GM23338 (cell line): ENCODE results near the gene TOPAZ1.

Experiments used
- EZH2 ChIP-seq: fragments of 200-600 bp; sonication (generic); IDR thresholded peaks from one replicate; pipeline ENCODE4 v1.8.0; 2017; ENCODE audit warnings: antibody characterized with exemption, mild to moderate bottlenecking, low read depth; ENCODE audit not compliant: unreplicated experiment
- EZH2phosphoT487 ChIP-seq: fragments of 200-600 bp; sonication (generic); IDR thresholded peaks from one replicate; pipeline ENCODE4 v1.8.1; 2018; ENCODE audit warnings: antibody characterized with exemption; ENCODE audit not compliant: unreplicated experiment
- POLR2AphosphoS5 ChIP-seq: IDR thresholded peaks from 2 replicates; pipeline ENCODE4 v1.6.1; 2016; ENCODE audit warnings: antibody characterized with exemption, low read depth
- STAT1 ChIP-seq: IDR thresholded peaks from one replicate; pipeline ENCODE4 v1.6.1; 2016; ENCODE audit warnings: antibody characterized with exemption; ENCODE audit not compliant: unreplicated experiment
- TF ChIP-seq, protein P1 (sequence below), 2 experiments: fragments of 200-600 bp in 1 of 2; sonication (generic) in 1 of 2; conservative IDR thresholded peaks; 2 replicates each; pipeline versions ENCODE4 v1.5.1 to v1.6.1; 2016 to 2017; ENCODE audit warnings: antibody characterized with exemption in 2 of 2, low read depth in 2 of 2, mild to moderate bottlenecking in 2 of 2, moderate library complexity in 1 of 2
- TF ChIP-seq, protein P2 (sequence below): IDR thresholded peaks from one replicate; pipeline ENCODE4 v1.6.1; 2018; ENCODE audit warnings: antibody characterized with exemption; ENCODE audit not compliant: unreplicated experiment

DNA sequence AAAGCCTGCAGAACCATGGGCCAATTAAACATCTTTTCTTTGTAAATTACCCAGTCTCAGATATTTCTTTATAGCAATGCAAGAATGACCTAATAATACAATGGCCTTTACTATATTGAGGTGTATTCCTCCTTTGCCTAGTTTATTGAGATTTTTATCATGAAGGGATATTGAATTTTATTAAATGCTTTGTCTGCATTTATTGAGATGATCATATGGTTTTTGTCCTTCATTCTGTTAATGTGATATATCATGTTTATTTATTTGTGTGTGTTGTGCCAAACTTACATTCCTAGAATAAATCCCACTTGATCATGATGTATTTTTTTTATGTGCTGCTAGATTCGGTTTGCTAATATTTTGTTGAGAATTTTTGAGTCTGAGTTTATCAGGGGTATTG is 36.2 kb downstream of the TOPAZ1 start:
- TF ChIP-seq, protein P1, sequence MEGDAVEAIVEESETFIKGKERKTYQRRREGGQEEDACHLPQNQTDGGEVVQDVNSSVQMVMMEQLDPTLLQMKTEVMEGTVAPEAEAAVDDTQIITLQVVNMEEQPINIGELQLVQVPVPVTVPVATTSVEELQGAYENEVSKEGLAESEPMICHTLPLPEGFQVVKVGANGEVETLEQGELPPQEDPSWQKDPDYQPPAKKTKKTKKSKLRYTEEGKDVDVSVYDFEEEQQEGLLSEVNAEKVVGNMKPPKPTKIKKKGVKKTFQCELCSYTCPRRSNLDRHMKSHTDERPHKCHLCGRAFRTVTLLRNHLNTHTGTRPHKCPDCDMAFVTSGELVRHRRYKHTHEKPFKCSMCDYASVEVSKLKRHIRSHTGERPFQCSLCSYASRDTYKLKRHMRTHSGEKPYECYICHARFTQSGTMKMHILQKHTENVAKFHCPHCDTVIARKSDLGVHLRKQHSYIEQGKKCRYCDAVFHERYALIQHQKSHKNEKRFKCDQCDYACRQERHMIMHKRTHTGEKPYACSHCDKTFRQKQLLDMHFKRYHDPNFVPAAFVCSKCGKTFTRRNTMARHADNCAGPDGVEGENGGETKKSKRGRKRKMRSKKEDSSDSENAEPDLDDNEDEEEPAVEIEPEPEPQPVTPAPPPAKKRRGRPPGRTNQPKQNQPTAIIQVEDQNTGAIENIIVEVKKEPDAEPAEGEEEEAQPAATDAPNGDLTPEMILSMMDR (conservative IDR thresholded peaks at IDR 0.05; ENCODE audit: low read depth in 2 of 2) = no peak
- TF ChIP-seq STAT1 (no peak), EZH2 (no peak), EZH2phosphoT487 (no peak), POLR2AphosphoS5 (no peak)
- TF ChIP-seq, protein P2, sequence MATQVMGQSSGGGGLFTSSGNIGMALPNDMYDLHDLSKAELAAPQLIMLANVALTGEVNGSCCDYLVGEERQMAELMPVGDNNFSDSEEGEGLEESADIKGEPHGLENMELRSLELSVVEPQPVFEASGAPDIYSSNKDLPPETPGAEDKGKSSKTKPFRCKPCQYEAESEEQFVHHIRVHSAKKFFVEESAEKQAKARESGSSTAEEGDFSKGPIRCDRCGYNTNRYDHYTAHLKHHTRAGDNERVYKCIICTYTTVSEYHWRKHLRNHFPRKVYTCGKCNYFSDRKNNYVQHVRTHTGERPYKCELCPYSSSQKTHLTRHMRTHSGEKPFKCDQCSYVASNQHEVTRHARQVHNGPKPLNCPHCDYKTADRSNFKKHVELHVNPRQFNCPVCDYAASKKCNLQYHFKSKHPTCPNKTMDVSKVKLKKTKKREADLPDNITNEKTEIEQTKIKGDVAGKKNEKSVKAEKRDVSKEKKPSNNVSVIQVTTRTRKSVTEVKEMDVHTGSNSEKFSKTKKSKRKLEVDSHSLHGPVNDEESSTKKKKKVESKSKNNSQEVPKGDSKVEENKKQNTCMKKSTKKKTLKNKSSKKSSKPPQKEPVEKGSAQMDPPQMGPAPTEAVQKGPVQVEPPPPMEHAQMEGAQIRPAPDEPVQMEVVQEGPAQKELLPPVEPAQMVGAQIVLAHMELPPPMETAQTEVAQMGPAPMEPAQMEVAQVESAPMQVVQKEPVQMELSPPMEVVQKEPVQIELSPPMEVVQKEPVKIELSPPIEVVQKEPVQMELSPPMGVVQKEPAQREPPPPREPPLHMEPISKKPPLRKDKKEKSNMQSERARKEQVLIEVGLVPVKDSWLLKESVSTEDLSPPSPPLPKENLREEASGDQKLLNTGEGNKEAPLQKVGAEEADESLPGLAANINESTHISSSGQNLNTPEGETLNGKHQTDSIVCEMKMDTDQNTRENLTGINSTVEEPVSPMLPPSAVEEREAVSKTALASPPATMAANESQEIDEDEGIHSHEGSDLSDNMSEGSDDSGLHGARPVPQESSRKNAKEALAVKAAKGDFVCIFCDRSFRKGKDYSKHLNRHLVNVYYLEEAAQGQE = no peak
